Measurements from ENCODE around the gene FA2H. TPM values are rescaled to one million over a fixed set of nuclear protein-coding genes. Genes with fewer than 3 reads are reported as not detected.

Gene FA2H
- total RNA-seq: 3.4 TPM

GRCh38 chr16:74774223-74775139 is at the start of gene FA2H:
TSS of gene FA2H (minus strand) at chr16:74774820. CDS start at chr16:74774755, 65 bp downstream.

GRCh38 chr16:74700438-74701225 is 74.0 kb downstream of the FA2H start, which contains the start of gene MLKL:
TSS of gene MLKL (minus strand) at chr16:74700862. CDS start at chr16:74695757, 5,105 bp downstream.

GRCh38 chr16:74666425-74667254 is 108.0 kb downstream of the FA2H start, which contains the start of gene RFWD3:
TSS of gene RFWD3 (minus strand) at chr16:74666877. CDS start at chr16:74661449, 5,428 bp downstream.

Other genes starting within 250 kb of the FA2H start
- 135 TPM for gene GLG1, start 167.7 kb downstream of the FA2H start, total RNA-seq
- gene RFWD3, start 107.9 kb downstream of the FA2H start, total RNA-seq: 25.5 TPM
- 7.6 TPM for gene MLKL, start 74.0 kb downstream of the FA2H start, total RNA-seq
- 49.9 TPM for gene WDR59, start 210.3 kb upstream of the FA2H start, total RNA-seq
- 23.9 TPM for gene ZNRF1, start 224.2 kb upstream of the FA2H start, total RNA-seq